SK-N-SH treated with all-trans-retinoic acid at 6 μM for 48 hours (cell line): Measurements from ENCODE around the gene VPS50.

ENCODE experiments used
- ATAC-seq: fragments of 200-7000 bp; cut with Tn5 transposase; 3 replicates; pipeline ENCODE4 v1.9.1; 2020; ENCODE audit warnings: mild to moderate bottlenecking, moderate library complexity
- BACH2 ChIP-seq: fragments of 250-450 bp; sonication (Bioruptor Pico); IDR thresholded peaks from 2 replicates; pipeline ENCODE4 v1.9.0; 2021; ENCODE audit warnings: mild to moderate bottlenecking, borderline replicate concordance
- CREB5 ChIP-seq: fragments of 250-450 bp; sonication (Bioruptor Pico); IDR thresholded peaks from 2 replicates; pipeline ENCODE4 v1.5.1; 2020; ENCODE audit warnings: low read depth, mild to moderate bottlenecking, moderate library complexity
- CSDC2 ChIP-seq: fragments of 250-450 bp; sonication (Bioruptor Pico); IDR thresholded peaks from 2 replicates; pipeline ENCODE4 v1.5.0; 2020; ENCODE audit warnings: mild to moderate bottlenecking, moderate library complexity
- CSRNP3 ChIP-seq: fragments of 250-450 bp; sonication (Bioruptor Pico); IDR thresholded peaks from 2 replicates; pipeline ENCODE4 v1.5.1; 2021; ENCODE audit warnings: mild to moderate bottlenecking, moderate library complexity
- ESRRG ChIP-seq: fragments of 250-450 bp; sonication (Bioruptor Pico); IDR thresholded peaks from 2 replicates; pipeline ENCODE4 v1.6.1; 2021; ENCODE audit warnings: mild to moderate bottlenecking
- GLIS3 ChIP-seq: fragments of 250-450 bp; sonication (Bioruptor Pico); IDR thresholded peaks from 2 replicates; pipeline ENCODE4 v1.5.0; 2020; ENCODE audit warnings: mild to moderate bottlenecking, moderate library complexity
- ISL1 ChIP-seq: fragments of 250-450 bp; sonication (Bioruptor Pico); IDR thresholded peaks from 2 replicates; pipeline ENCODE4 v2.1.2; 2022; ENCODE audit warnings: mild to moderate bottlenecking, moderate library complexity
- OSR1 ChIP-seq: fragments of 250-450 bp; sonication (Bioruptor Pico); IDR thresholded peaks from 2 replicates; pipeline ENCODE4 v1.8.0; 2022; ENCODE audit warnings: moderate library complexity, mild to moderate bottlenecking, inconsistent platforms
- PATZ1 ChIP-seq: fragments of 250-450 bp; sonication (Bioruptor Pico); IDR thresholded peaks from 2 replicates; pipeline ENCODE4 v1.8.0; 2020; ENCODE audit warnings: mild to moderate bottlenecking, moderate library complexity, borderline replicate concordance
- POU6F1 ChIP-seq: fragments of 250-450 bp; sonication (Bioruptor Pico); IDR thresholded peaks from 2 replicates; pipeline ENCODE4 v1.8.0; 2021; ENCODE audit warnings: low read depth, mild to moderate bottlenecking, moderate library complexity, borderline replicate concordance
- RARB ChIP-seq: fragments of 250-450 bp; sonication (Bioruptor Pico); IDR thresholded peaks from 2 replicates; pipeline ENCODE4 v1.8.0; 2021; ENCODE audit warnings: mild to moderate bottlenecking, moderate library complexity
- SNAI2 ChIP-seq: fragments of 250-450 bp; sonication (Bioruptor Pico); IDR thresholded peaks from 2 replicates; pipeline ENCODE4 v1.5.0; 2020; ENCODE audit warnings: mild to moderate bottlenecking, moderate library complexity
- TCF4 ChIP-seq: fragments of 250-450 bp; sonication (Bioruptor Pico); IDR thresholded peaks from 2 replicates; pipeline ENCODE4 v1.8.0; 2021; ENCODE audit warnings: mild to moderate bottlenecking, moderate library complexity, borderline replicate concordance
- TOX ChIP-seq: fragments of 250-450 bp; sonication (Bioruptor Pico); IDR thresholded peaks from 2 replicates; pipeline ENCODE4 v1.8.0; 2021; ENCODE audit warnings: mild to moderate bottlenecking, moderate library complexity, borderline replicate concordance
- TSHZ2 ChIP-seq: fragments of 250-450 bp; sonication (Bioruptor Pico); IDR thresholded peaks from 2 replicates; pipeline ENCODE4 v1.5.0; 2020; ENCODE audit warnings: mild to moderate bottlenecking, moderate library complexity
- ZC3H10 ChIP-seq: fragments of 250-450 bp; sonication (Bioruptor Pico); IDR thresholded peaks from 2 replicates; pipeline ENCODE4 v1.5.1; 2021; ENCODE audit warnings: mild to moderate bottlenecking, moderate library complexity
- ZFP3 ChIP-seq: fragments of 250-450 bp; sonication (Bioruptor Pico); IDR thresholded peaks from 2 replicates; pipeline ENCODE4 v1.5.0; 2020; ENCODE audit warnings: mild to moderate bottlenecking, moderate library complexity
- ZNF70 ChIP-seq: fragments of 450-650 bp; formaldehyde crosslinking; IDR thresholded peaks from 2 replicates; pipeline ENCODE4 v1.5.0; 2020; ENCODE audit warnings: mild to moderate bottlenecking, moderate library complexity
- ZNF8 ChIP-seq: fragments of 450-650 bp; formaldehyde crosslinking; IDR thresholded peaks from 2 replicates; pipeline ENCODE4 v1.5.0; 2020; ENCODE audit warnings: mild to moderate bottlenecking, moderate library complexity

VPS50 gene

GRCh38 chr7:93238131-93238530 lies 6.0 kb downstream of the VPS50 start:
- ATAC-seq = no peak
- TF ChIP-seq TSHZ2 (CRISPR knock-in tag) = no peak
- TF ChIP-seq OSR1 (CRISPR knock-in tag) = no peak
- no peak for TF ChIP-seq TOX (CRISPR knock-in tag)
- TF ChIP-seq CREB5 (CRISPR knock-in tag) = no peak
- no peak for TF ChIP-seq ZC3H10 (CRISPR knock-in tag)
- no peak for TF ChIP-seq BACH2 (CRISPR knock-in tag)
- no peak for TF ChIP-seq CSRNP3 (CRISPR knock-in tag)
- TF ChIP-seq ISL1 (CRISPR knock-in tag) = no peak
- no peak for TF ChIP-seq ZNF8
- no peak for TF ChIP-seq TCF4
- TF ChIP-seq ESRRG (CRISPR knock-in tag) = no peak
- no peak for TF ChIP-seq RARB (CRISPR knock-in tag)
- no peak for TF ChIP-seq CSDC2 (CRISPR knock-in tag)

- TF ChIP-seq PATZ1 (CRISPR knock-in tag) = no peak
- TF ChIP-seq ESRRG (CRISPR knock-in tag) = no peak
- no peak for TF ChIP-seq TCF4
- no peak for TF ChIP-seq ZFP3
- no peak for TF ChIP-seq OSR1 (CRISPR knock-in tag)
- TF ChIP-seq BACH2 (CRISPR knock-in tag) = no peak
- no peak for TF ChIP-seq SNAI2
- TF ChIP-seq CREB5 (CRISPR knock-in tag) = no peak
- TF ChIP-seq RARB (CRISPR knock-in tag) = no peak
- TF ChIP-seq ZNF8 = no peak
- TF ChIP-seq GLIS3 (CRISPR knock-in tag) = no peak
- TF ChIP-seq CSDC2 (CRISPR knock-in tag) = no peak
- no peak for TF ChIP-seq TSHZ2 (CRISPR knock-in tag)
- TF ChIP-seq POU6F1 (CRISPR knock-in tag) = no peak
- no peak for TF ChIP-seq CSRNP3 (CRISPR knock-in tag)
- TF ChIP-seq ZNF70 (CRISPR knock-in tag) = no peak
- no peak for ATAC-seq
Observed at GRCh38 chr7:93238748-93239147, 6.6 kb downstream of the VPS50 start.
